HG03354 (cell line): ENCODE measurements around the gene VWA3B.
"Not testable (repeated sequence)": the region's sequence is repeated elsewhere in the genome, so short reads cannot be mapped to it uniquely, and the experiment has no call there.

Experiments
- ATAC-seq: cut with Tn5 transposase; IDR thresholded peaks from one replicate; pipeline ENCODE4 v1.9.1; 2021; ENCODE audit warnings: mild to moderate bottlenecking; ENCODE audit not compliant: unreplicated experiment, poor library complexity, severe bottlenecking

Gene VWA3B

GRCh38 chr2:98313492-98314250 lies 226.7 kb downstream of the VWA3B start:
- ATAC-seq: no peak

GRCh38 chr2:98314251-98314650 lies 227.3 kb downstream of the VWA3B start:
- no peak for ATAC-seq

- no peak for ATAC-seq
Measured at GRCh38 chr2:98315957-98316356, 229.0 kb downstream of the VWA3B start.

- no peak for ATAC-seq
Measured at GRCh38 chr2:98317214-98317613, 230.2 kb downstream of the VWA3B start.

- not testable (repeated sequence) for ATAC-seq
Measured at GRCh38 chr2:98320171-98320570, 233.2 kb downstream of the VWA3B start.

- ATAC-seq: no peak
Measured at GRCh38 chr2:98324181-98324580, 237.2 kb downstream of the VWA3B start.

GRCh38 chr2:98327776-98328175 lies 240.8 kb downstream of the VWA3B start:
- ATAC-seq: no peak

- ATAC-seq: no peak
Measured at GRCh38 chr2:98329549-98329948, 242.6 kb downstream of the VWA3B start.

- ATAC-seq: no peak
Measured at GRCh38 chr2:98332989-98333388, 246.0 kb downstream of the VWA3B start.

- no peak for ATAC-seq
Measured at GRCh38 chr2:98333922-98334321, 247.0 kb downstream of the VWA3B start.

- ATAC-seq: no peak
Measured at GRCh38 chr2:98334439-98335078, 247.6 kb downstream of the VWA3B start.

- no peak for ATAC-seq
Measured at GRCh38 chr2:98335271-98335670, 248.3 kb downstream of the VWA3B start.

GRCh38 chr2:98341241-98341640 lies 254.3 kb downstream of the VWA3B start:
- ATAC-seq: no peak

- ATAC-seq: no peak
Measured at GRCh38 chr2:98343285-98343684, 256.3 kb downstream of the VWA3B start.

GRCh38 chr2:98346311-98347236 lies 259.6 kb downstream of the VWA3B start, which contains the start of gene CNGA3:
Gene CNGA3, plus strand, starts transcription at chr2:98346456. Its CDS starts 23,520 bp downstream, at chr2:98369976.
- ATAC-seq: no peak

- ATAC-seq: no peak
Measured at GRCh38 chr2:98347298-98348065, 260.5 kb downstream of the VWA3B start.

- no peak for ATAC-seq
Measured at GRCh38 chr2:98348066-98348561, 261.1 kb downstream of the VWA3B start.

- ATAC-seq: no peak
Measured at GRCh38 chr2:98350411-98350810, 263.4 kb downstream of the VWA3B start.

- no peak for ATAC-seq
Measured at GRCh38 chr2:98355881-98356280, 268.9 kb downstream of the VWA3B start.
